SK-N-SH (cell line): ENCODE data around the gene SHROOM3. TPM values are rescaled to one million over a fixed set of nuclear protein-coding genes. Genes with fewer than 3 reads are reported as not detected.

ENCODE experiments used
- CTCF ChIA-PET: fragments of 300-600, 350-600 bp; formaldehyde crosslinking; extraction: SDS; loops from one replicate; lab custom pipeline; 2021; lab: Yijun Ruan, JAX
- POLR2A ChIA-PET: fragments of 350-600 bp; sonication (Branson Sonifier 250); formaldehyde crosslinking; extraction: SDS; loops from one replicate; lab custom pipeline; 2020; ENCODE audit warnings: antibody characterized with exemption, inconsistent platforms; lab: Yijun Ruan, JAX
- DNase-seq: peaks from one replicate; pipeline ENCODE4 v3.0.0; 2012
- H2AFZ ChIP-seq: fragments of 200-600 bp; sonication (generic); 2 replicates; pipeline ENCODE4 v1.8.1; 2016; ENCODE audit warnings: antibody characterized with exemption, mild to moderate bottlenecking, low read depth
- H3F3A ChIP-seq: fragments of 200-600 bp; sonication (generic); replicated peaks from 2 replicates; pipeline ENCODE3; 2016; ENCODE audit warnings: antibody characterized with exemption, mild to moderate bottlenecking; ENCODE audit not compliant: insufficient read depth
- H3K27ac ChIP-seq, 2 experiments: fragments of 200-500 bp in 1 of 2; fragments of 200-600 bp in 1 of 2; sonication (Bioruptor generic) in 1 of 2; sonication (generic), shearing (Covaris generic) in 1 of 2; 2 replicates each; pipeline versions ENCODE4 v1.5.1 to v1.6.1; 2014 to 2016; ENCODE audit warnings: low read depth in 2 of 2, inconsistent platforms in 1 of 2, low read length in 1 of 2, mild to moderate bottlenecking in 1 of 2, mixed read lengths in 1 of 2
- H3K27me3 ChIP-seq: fragments of 200-600 bp; sonication (generic), shearing (Covaris generic); 2 replicates; pipeline ENCODE4 v1.6.1; 2016; ENCODE audit warnings: mixed run types; ENCODE audit not compliant: insufficient read depth
- H3K36me3 ChIP-seq, 2 experiments: fragments of 200-500 bp in 1 of 2; fragments of 200-600 bp in 1 of 2; sonication (Bioruptor generic) in 1 of 2; sonication (generic) in 1 of 2; replicated peaks in 1 of 2; 2 replicates each; pipeline versions ENCODE3 to v1.5.1; 2014 to 2016; ENCODE audit warnings: low read length in 1 of 2, mild to moderate bottlenecking in 1 of 2; ENCODE audit not compliant: insufficient read depth in 2 of 2, control insufficient read depth in 1 of 2
- H3K4me1 ChIP-seq, 2 experiments: fragments of 200-500 bp in 1 of 2; fragments of 200-600 bp in 1 of 2; sonication (Bioruptor generic) in 1 of 2; sonication (generic), shearing (Covaris generic) in 1 of 2; 2 replicates each; pipeline versions ENCODE4 v1.5.1 to v1.6.1; 2014 to 2016; ENCODE audit warnings: low read depth in 1 of 2, low read length in 1 of 2, mixed run types in 1 of 2; ENCODE audit not compliant: insufficient read depth in 2 of 2, control insufficient read depth in 1 of 2
- H3K4me2 ChIP-seq: fragments of 200-600 bp; sonication (generic), shearing (Covaris generic); 2 replicates; pipeline ENCODE4 v1.6.1; 2017; ENCODE audit warnings: mixed run types
- H3K4me3 ChIP-seq, 2 experiments: fragments of 200-500 bp in 1 of 2; fragments of 200-600 bp in 1 of 2; sonication (Bioruptor generic) in 1 of 2; sonication (generic), shearing (Covaris generic) in 1 of 2; 2 replicates each; pipeline versions ENCODE4 v1.5.1 to v1.8.1; 2014 to 2016; ENCODE audit warnings: low read depth in 2 of 2, inconsistent platforms in 1 of 2, low read length in 1 of 2, mild to moderate bottlenecking in 1 of 2, mixed read lengths in 1 of 2, moderate library complexity in 1 of 2
- H3K79me2 ChIP-seq: fragments of 200-600 bp; sonication (generic); 2 replicates; pipeline ENCODE4 v1.8.1; 2017; ENCODE audit warnings: mild to moderate bottlenecking; ENCODE audit not compliant: insufficient read depth
- H3K9ac ChIP-seq: fragments of 200-600 bp; sonication (generic); 2 replicates; pipeline ENCODE4 v1.6.1; 2017; ENCODE audit warnings: mixed run types
- H3K9me2 ChIP-seq: fragments of 200-600 bp; sonication (generic); 2 replicates; pipeline ENCODE4 v1.6.1; 2017; ENCODE audit warnings: mixed run types
- H3K9me3 ChIP-seq: fragments of 200-600 bp; sonication (generic); 2 replicates; pipeline ENCODE4 v1.6.1; 2017; ENCODE audit warnings: mixed run types, mild to moderate bottlenecking, moderate library complexity
- H4K20me1 ChIP-seq: fragments of 200-600 bp; sonication (generic); 2 replicates; pipeline ENCODE4 v1.6.1; 2017; ENCODE audit warnings: mild to moderate bottlenecking, mixed run types; ENCODE audit not compliant: insufficient read depth
- CHD2 ChIP-seq: fragments of 150-350 bp; IDR thresholded peaks from 2 replicates; pipeline ENCODE4 v1.6.1; 2018; ENCODE audit warnings: low read length; ENCODE audit not compliant: partially characterized antibody
- ELF1 ChIP-seq: IDR thresholded peaks from 2 replicates; pipeline ENCODE4 v1.4.0; 2012
- FOSL2 ChIP-seq: IDR thresholded peaks from 2 replicates; pipeline ENCODE4 v1.4.0; 2012; ENCODE audit warnings: low read depth, mild to moderate bottlenecking, moderate library complexity, borderline replicate concordance
- FOXM1 ChIP-seq: IDR thresholded peaks from 2 replicates; pipeline ENCODE4 v1.4.0; 2012; ENCODE audit warnings: low read depth, mild to moderate bottlenecking
- MAX ChIP-seq: IDR thresholded peaks from 2 replicates; pipeline ENCODE4 v1.4.0; 2012; ENCODE audit warnings: low read depth
- MEF2A ChIP-seq: IDR thresholded peaks from 2 replicates; pipeline ENCODE4 v1.4.0; 2012; ENCODE audit warnings: low read depth, borderline replicate concordance
- NFIC ChIP-seq: IDR thresholded peaks from 2 replicates; pipeline ENCODE4 v1.4.0; 2012; ENCODE audit warnings: borderline replicate concordance
- NRF1 ChIP-seq: IDR thresholded peaks from 2 replicates; pipeline ENCODE4 v1.6.1; 2012; ENCODE audit warnings: low read depth, mild to moderate bottlenecking, low read length
- POLR2AphosphoS5 ChIP-seq: IDR thresholded peaks from 2 replicates; pipeline ENCODE4 v1.6.1; 2012; ENCODE audit warnings: low read depth, low read length
- REST ChIP-seq: IDR thresholded peaks from 2 replicates; pipeline ENCODE4 v1.6.1; 2012; ENCODE audit warnings: mild to moderate bottlenecking, low read depth, low read length, moderate library complexity
- RXRA ChIP-seq: IDR thresholded peaks from 2 replicates; pipeline ENCODE4 v1.4.0; 2012; ENCODE audit warnings: low read depth, mild to moderate bottlenecking, borderline replicate concordance
- SIN3A ChIP-seq: IDR thresholded peaks from 2 replicates; pipeline ENCODE4 v1.6.1; 2012; ENCODE audit warnings: low read depth, mild to moderate bottlenecking, low read length, moderate library complexity, borderline replicate concordance
- SMC3 ChIP-seq: IDR thresholded peaks from 2 replicates; pipeline ENCODE4 v1.6.1; 2012; ENCODE audit warnings: low read depth, low read length, improper control_type of control experiment
- TCF12 ChIP-seq: IDR thresholded peaks from 2 replicates; pipeline ENCODE4 v1.4.0; 2012
- TEAD4 ChIP-seq: IDR thresholded peaks from 2 replicates; pipeline ENCODE4 v1.4.0; 2012; ENCODE audit warnings: mild to moderate bottlenecking, borderline replicate concordance; ENCODE audit not compliant: insufficient read depth
- USF1 ChIP-seq: IDR thresholded peaks from 2 replicates; pipeline ENCODE4 v1.4.0; 2012; ENCODE audit warnings: low read depth, borderline replicate concordance
- ZBTB33 ChIP-seq: IDR thresholded peaks from 2 replicates; pipeline ENCODE4 v1.4.0; 2012; ENCODE audit warnings: low read depth, borderline replicate concordance
- WGBS: methylation state at CpG from one replicate; pipeline ENCODE4 v1.1.6; 2017; ENCODE audit warnings: low lambda C conversion rate; 5-methylcytosine and 5-hydroxymethylcytosine counted together
- polyA plus RNA-seq, 3 experiments: library from polyadenylated mRNA; depleted of rRNA; stranded (reverse); fragments of >200 nt; gene quantifications; 2 replicates each; pipeline ENCODE4 v1.2.3, GENCODE V29; 2012

The SHROOM3 gene
- polyA plus RNA-seq, 1 of the 3 experiments (the other 2 are of a cell fraction), result 4.3 TPM

- Histone ChIP-seq H3K9me2 (no peaks in the 10 kb centered on the region), H3K4me2 (no peak overlapping the region), H3K4me3 (no peak overlapping the region), H3K4me1 (peaks cover 6 to 10% of the 10 kb centered on the region in 2 experiments; a peak in 2 of 4 replicates), H3F3A (peaks cover 16% of the 10 kb centered on the region), H3K9me3 (no peaks in the 10 kb centered on the region), H3K27ac (no peak overlapping the region; a peak in 1 of 4 replicates), H2AFZ (no peak overlapping the region), H3K9ac (no peak overlapping the region), H4K20me1 (no peaks in the 10 kb centered on the region), H3K36me3 (peaks cover 36 to 62% of the 10 kb centered on the region in 2 experiments), H3K27me3 (no peaks in the 10 kb centered on the region), H3K79me2 (peaks cover 64% of the 10 kb centered on the region)
- ChIA-PET CTCF (interaction anchor here (1.7 kb wide), 1 partner anchor 11 kb away, joined by 6 read pairs; no protein-coding TSS in a partner anchor), POLR2A (no interaction called here)
- no peak for DNase-seq
- 91% methylated on average over 1 of the region's 1 CpG for WGBS
- no peak for TF ChIP-seq NFIC
- no peak for TF ChIP-seq SMC3
- no peak for TF ChIP-seq REST
- TF ChIP-seq CHD2, result no peak
- TF ChIP-seq TCF12, result no peak
- TF ChIP-seq SIN3A, result no peak
- no peak for TF ChIP-seq ELF1
- TF ChIP-seq RXRA, result no peak
- no peak for TF ChIP-seq NRF1
- TF ChIP-seq USF1, result no peak
- no peak for TF ChIP-seq ZBTB33
- TF ChIP-seq MEF2A, result no peak
- no peak for TF ChIP-seq FOXM1
- TF ChIP-seq FOSL2, result no peak
- no peak for TF ChIP-seq POLR2AphosphoS5
- TF ChIP-seq TEAD4, result no peak
- TF ChIP-seq MAX, result no peak
Observed at GRCh38 chr4:76714226-76714625, 279.2 kb downstream of the SHROOM3 start.
